Activated gamma-delta T cell (primary cell): ENCODE measurements around the gene ITGB5.

ENCODE experiments used
- DNase-seq: peaks from one replicate; lab custom pipeline; 2025; lab: John Stamatoyannopoulos, UW
- total RNA-seq, 2 donors: gene quantifications; one replicate each; lab custom pipeline; 2026; lab: John Stamatoyannopoulos, UW

The ITGB5 gene
- 0.36 to 0.57 reads per million in 2 donors for total RNA-seq

GRCh38 chr3:124887177-124887931, at the start of gene ITGB5:
Gene ITGB5, minus strand, starts transcription at chr3:124887365. Its CDS starts 365 bp downstream, at chr3:124887000.
- no peak for DNase-seq

- DNase-seq: no peak
Measured at GRCh38 chr3:124935794-124936542, 48.8 kb upstream of the ITGB5 start.

GRCh38 chr3:124935264-124935663, 48.1 kb upstream of the ITGB5 start:
- DNase-seq: no peak

GRCh38 chr3:124934577-124934976, 47.4 kb upstream of the ITGB5 start, which contains the start of gene MUC13:
Gene MUC13, minus strand, starts transcription at chr3:124934751. Its CDS starts 39 bp downstream, at chr3:124934712.
- DNase-seq: no peak

GRCh38 chr3:124928333-124929202, 41.4 kb upstream of the ITGB5 start:
- DNase-seq: no peak

- no peak for DNase-seq
Measured at GRCh38 chr3:124927574-124928045, 40.4 kb upstream of the ITGB5 start.

GRCh38 chr3:124926426-124927101, 39.4 kb upstream of the ITGB5 start:
- no peak for DNase-seq

- DNase-seq: no peak
Measured at GRCh38 chr3:124924741-124925140, 37.6 kb upstream of the ITGB5 start.

- no peak for DNase-seq
Measured at GRCh38 chr3:124923833-124924232, 36.7 kb upstream of the ITGB5 start.

- DNase-seq: no peak
Measured at GRCh38 chr3:124920718-124921117, 33.6 kb upstream of the ITGB5 start.

- DNase-seq: no peak
Measured at GRCh38 chr3:124919756-124920155, 32.6 kb upstream of the ITGB5 start.

- no peak for DNase-seq
Measured at GRCh38 chr3:124918524-124918923, 31.4 kb upstream of the ITGB5 start.

GRCh38 chr3:124916837-124917409, 29.8 kb upstream of the ITGB5 start:
- DNase-seq: no peak

- DNase-seq: no peak
Measured at GRCh38 chr3:124915254-124915653, 28.1 kb upstream of the ITGB5 start.

GRCh38 chr3:124907957-124908356, 20.8 kb upstream of the ITGB5 start:
- DNase-seq: no peak

- no peak for DNase-seq
Measured at GRCh38 chr3:124904835-124905492, 17.8 kb upstream of the ITGB5 start.

GRCh38 chr3:124903896-124904834, 17.0 kb upstream of the ITGB5 start:
- no peak for DNase-seq

- DNase-seq: no peak
Measured at GRCh38 chr3:124896824-124897526, 9.8 kb upstream of the ITGB5 start.

- no peak for DNase-seq
Measured at GRCh38 chr3:124895756-124896155, 8.6 kb upstream of the ITGB5 start.
